Keratinocyte (primary cell): Measurements from ENCODE around the gene ARIH1.

Experiments used
- EZH2 ChIP-seq: IDR thresholded peaks from one replicate; pipeline ENCODE4 v1.6.1; 2012; ENCODE audit warnings: inconsistent platforms, mild to moderate bottlenecking, low read length, moderate library complexity
- TF ChIP-seq, protein P1 (sequence below), 3 experiments: IDR thresholded peaks in 1 of 3; conservative IDR thresholded peaks in 1 of 3; optimal IDR thresholded peaks in 1 of 3; 2 replicates in 2 of 3; 3 replicates in 1 of 3; pipeline versions ENCODE3 to v1.5.1; 2011; ENCODE audit warnings: low read length in 3 of 3, mild to moderate bottlenecking in 3 of 3, moderate library complexity in 2 of 3, control low read depth in 1 of 3, inconsistent platforms in 1 of 3; ENCODE audit not compliant: insufficient read depth in 2 of 3; ENCODE audit errors: extremely low read depth in 1 of 3

DNA sequence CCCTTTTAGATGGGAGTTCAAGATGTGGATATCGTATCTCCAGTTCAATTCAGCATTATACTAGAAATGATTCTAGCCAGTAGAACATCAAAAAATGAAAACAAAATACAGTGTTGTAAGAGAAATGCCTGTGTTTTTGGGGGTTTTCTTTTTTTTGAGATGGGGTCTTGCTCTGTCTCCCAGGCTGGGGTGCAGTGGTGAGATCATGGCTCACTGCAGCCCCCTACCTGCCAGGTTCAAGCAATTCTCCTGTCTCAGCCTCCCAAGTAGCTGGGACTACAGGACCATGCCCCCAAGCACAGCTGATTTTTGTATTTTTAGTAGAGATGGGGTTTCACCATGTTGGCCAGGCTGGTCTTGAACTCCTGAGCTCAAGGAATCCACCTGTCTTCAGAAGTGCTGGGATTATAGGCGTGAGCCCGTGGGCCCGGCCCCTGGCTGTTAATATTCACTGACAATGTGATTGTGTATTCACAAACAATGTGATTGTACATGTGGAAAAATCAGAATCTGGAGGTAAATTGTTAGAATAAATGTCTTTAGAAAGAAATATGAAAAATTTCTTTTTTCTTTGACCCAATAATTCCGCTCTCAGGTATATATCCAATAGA, 59.0 kb downstream of the ARIH1 start:
- TF ChIP-seq, protein P1, sequence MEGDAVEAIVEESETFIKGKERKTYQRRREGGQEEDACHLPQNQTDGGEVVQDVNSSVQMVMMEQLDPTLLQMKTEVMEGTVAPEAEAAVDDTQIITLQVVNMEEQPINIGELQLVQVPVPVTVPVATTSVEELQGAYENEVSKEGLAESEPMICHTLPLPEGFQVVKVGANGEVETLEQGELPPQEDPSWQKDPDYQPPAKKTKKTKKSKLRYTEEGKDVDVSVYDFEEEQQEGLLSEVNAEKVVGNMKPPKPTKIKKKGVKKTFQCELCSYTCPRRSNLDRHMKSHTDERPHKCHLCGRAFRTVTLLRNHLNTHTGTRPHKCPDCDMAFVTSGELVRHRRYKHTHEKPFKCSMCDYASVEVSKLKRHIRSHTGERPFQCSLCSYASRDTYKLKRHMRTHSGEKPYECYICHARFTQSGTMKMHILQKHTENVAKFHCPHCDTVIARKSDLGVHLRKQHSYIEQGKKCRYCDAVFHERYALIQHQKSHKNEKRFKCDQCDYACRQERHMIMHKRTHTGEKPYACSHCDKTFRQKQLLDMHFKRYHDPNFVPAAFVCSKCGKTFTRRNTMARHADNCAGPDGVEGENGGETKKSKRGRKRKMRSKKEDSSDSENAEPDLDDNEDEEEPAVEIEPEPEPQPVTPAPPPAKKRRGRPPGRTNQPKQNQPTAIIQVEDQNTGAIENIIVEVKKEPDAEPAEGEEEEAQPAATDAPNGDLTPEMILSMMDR (optimal IDR thresholded peaks at IDR 0.05 in 1 of 3, IDR thresholded peaks at IDR 0.05 in 1 of 3, conservative IDR thresholded peaks at IDR 0.05 in 1 of 3; ENCODE audit: extremely low read depth in 1 of 3, insufficient read depth in 2 of 3, low read length in 3 of 3), result peak; percentile 20 to 37 (median 36)
- no peak for TF ChIP-seq EZH2
